WTC11 (cell line): ENCODE data around the gene SPNS1. TPM values are rescaled to one million over a fixed set of nuclear protein-coding genes. Genes with fewer than 3 reads are reported as not detected.

Experiments
- ATAC-seq: fragments of 200-7000 bp; cut with Tn5 transposase; 2 replicates; pipeline ENCODE4 v1.10.0; 2021; ENCODE audit warnings: mild to moderate bottlenecking, moderate library complexity
- CTCF ChIA-PET: fragments of 300-600 bp; sonication (Branson Sonifier 250); formaldehyde crosslinking; loops from one replicate; lab custom pipeline; 2021; ENCODE audit warnings: antibody characterized with exemption; lab: Charles Lee
- POLR2A ChIA-PET: fragments of 350-600 bp; sonication (Branson Sonifier 250); formaldehyde crosslinking; loops from one replicate; lab custom pipeline; 2021; ENCODE audit warnings: antibody characterized with exemption; lab: Charles Lee
- DNase-seq: peaks from one replicate; pipeline ENCODE4 v3.0.0; 2021; ENCODE audit warnings: low spot score
- H3K27ac Mint-ChIP-seq: 2 replicates; pipeline ENCODE4 v1.8.0; 2021; ENCODE audit warnings: mixed read lengths
- H3K27me3 Mint-ChIP-seq: 2 replicates; pipeline ENCODE4 v1.8.0; 2021; ENCODE audit warnings: low read depth, mild to moderate bottlenecking, moderate library complexity, mixed read lengths
- H3K36me3 Mint-ChIP-seq: 2 replicates; pipeline ENCODE4 v1.8.0; 2021; ENCODE audit warnings: mixed read lengths
- H3K4me1 Mint-ChIP-seq: 2 replicates; pipeline ENCODE4 v1.8.0; 2022; ENCODE audit warnings: mixed read lengths
- H3K4me3 Mint-ChIP-seq: 2 replicates; pipeline ENCODE4 v1.8.0; 2021; ENCODE audit warnings: mild to moderate bottlenecking, moderate library complexity, mixed read lengths
- H3K9me3 Mint-ChIP-seq: 2 replicates; pipeline ENCODE4 v1.8.0; 2021; ENCODE audit warnings: mixed read lengths
- ATF1 ChIP-seq: sonication (generic); formaldehyde crosslinking; IDR thresholded peaks from 2 replicates; pipeline ENCODE4 v1.8.1; 2023; ENCODE audit warnings: mild to moderate bottlenecking, moderate library complexity, missing genetic modification reagents
- CTCF ChIP-seq: fragments of 200-600 bp; IDR thresholded peaks from 2 replicates; pipeline ENCODE4 v1.8.0; 2022; ENCODE audit warnings: antibody characterized with exemption
- E2F1 ChIP-seq: sonication (generic); formaldehyde crosslinking; IDR thresholded peaks from 2 replicates; pipeline ENCODE4 v1.8.0; 2022; ENCODE audit warnings: mild to moderate bottlenecking, missing genetic modification reagents
- EMX1 ChIP-seq: fragments of 250-450 bp; sonication (Bioruptor Pico); IDR thresholded peaks from 2 replicates; pipeline ENCODE4 v1.8.0; 2021; ENCODE audit warnings: mild to moderate bottlenecking
- GTF2I ChIP-seq: fragments of 250-450 bp; sonication (Bioruptor Pico); conservative IDR thresholded peaks from 2 replicates; pipeline ENCODE4 v1.4.0; 2021; ENCODE audit warnings: mild to moderate bottlenecking
- KAT7 ChIP-seq: sonication (generic); formaldehyde crosslinking; IDR thresholded peaks from 2 replicates; pipeline ENCODE4 v1.8.1; 2023; ENCODE audit warnings: missing genetic modification reagents, mild to moderate bottlenecking, borderline replicate concordance
- NR3C1 ChIP-seq: sonication (generic); formaldehyde crosslinking; conservative IDR thresholded peaks from 2 replicates; pipeline ENCODE4 v1.8.1; 2023; ENCODE audit warnings: low read depth, mild to moderate bottlenecking, missing genetic modification reagents
- OVOL2 ChIP-seq: fragments of 250-450 bp; sonication (Bioruptor Pico); IDR thresholded peaks from 2 replicates; pipeline ENCODE4 v1.9.0; 2021; ENCODE audit warnings: mild to moderate bottlenecking, borderline replicate concordance
- PRRX2 ChIP-seq: fragments of 250-450 bp; sonication (Bioruptor Pico); IDR thresholded peaks from 2 replicates; pipeline ENCODE4 v1.8.0; 2021; ENCODE audit warnings: mild to moderate bottlenecking
- ZMAT4 ChIP-seq: fragments of 250-450 bp; sonication (Bioruptor Pico); IDR thresholded peaks from 2 replicates; pipeline ENCODE4 v1.9.0; 2021; ENCODE audit warnings: mild to moderate bottlenecking
- ZNF232 ChIP-seq: sonication (generic); formaldehyde crosslinking; IDR thresholded peaks from 2 replicates; pipeline ENCODE4 v1.8.0; 2022; ENCODE audit warnings: mild to moderate bottlenecking, missing genetic modification reagents
- ZNF281 ChIP-seq: sonication (generic); formaldehyde crosslinking; IDR thresholded peaks from 2 replicates; pipeline ENCODE4 v1.8.0; 2023; ENCODE audit warnings: mild to moderate bottlenecking, missing genetic modification reagents
- ZNF317 ChIP-seq: sonication (generic); formaldehyde crosslinking; IDR thresholded peaks from 2 replicates; pipeline ENCODE4 v1.8.1; 2023; ENCODE audit warnings: low read depth, mild to moderate bottlenecking, moderate library complexity, missing genetic modification reagents, borderline replicate concordance
- total RNA-seq: library from RNA; stranded (reverse); gene quantifications from 3 replicates; pipeline ENCODE4 v1.2.3, GENCODE V29; 2021
- TF ChIP-seq, protein P1 (sequence below): fragments of 250-450 bp; sonication (Bioruptor Pico); IDR thresholded peaks from 2 replicates; pipeline ENCODE4 v1.9.0; 2021; ENCODE audit warnings: mild to moderate bottlenecking
- TF ChIP-seq, protein P2 (sequence below): fragments of 250-450 bp; sonication (Bioruptor Pico); IDR thresholded peaks from 2 replicates; pipeline ENCODE4 v1.9.0; 2021; ENCODE audit warnings: mild to moderate bottlenecking, borderline replicate concordance
- TF ChIP-seq, protein P3 (sequence below): sonication (generic); formaldehyde crosslinking; IDR thresholded peaks from 2 replicates; pipeline ENCODE4 v1.8.1; 2023; ENCODE audit warnings: mild to moderate bottlenecking, missing genetic modification reagents
- TF ChIP-seq, protein P4 (sequence below): sonication (generic); formaldehyde crosslinking; IDR thresholded peaks from 2 replicates; pipeline ENCODE4 v1.8.0; 2022; ENCODE audit warnings: mild to moderate bottlenecking, missing genetic modification reagents

Gene SPNS1
- total RNA-seq, 1 experiment from 2014 or later, result 64.4 TPM

DNA sequence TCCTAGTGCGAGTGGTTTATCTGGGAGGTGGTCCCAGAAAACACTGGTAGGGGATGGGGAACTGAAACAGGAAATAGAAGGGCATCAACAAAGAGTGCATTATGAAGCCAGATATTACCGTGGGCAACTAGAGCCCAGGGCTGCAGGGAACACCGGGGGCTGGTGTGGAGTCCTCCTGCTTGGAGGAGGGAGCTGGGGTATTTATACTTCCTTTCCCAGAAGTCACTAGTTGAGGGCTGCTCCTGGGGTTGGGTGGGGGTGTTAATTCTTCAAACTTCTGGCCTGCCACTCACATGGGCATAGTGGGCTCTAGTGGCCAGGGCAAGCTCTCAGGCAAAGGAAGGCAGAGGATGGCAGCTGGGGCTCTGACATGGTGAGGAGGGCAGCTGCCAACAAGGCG, 25.0 kb downstream of the SPNS1 start (continued):
- TF ChIP-seq, protein P1, sequence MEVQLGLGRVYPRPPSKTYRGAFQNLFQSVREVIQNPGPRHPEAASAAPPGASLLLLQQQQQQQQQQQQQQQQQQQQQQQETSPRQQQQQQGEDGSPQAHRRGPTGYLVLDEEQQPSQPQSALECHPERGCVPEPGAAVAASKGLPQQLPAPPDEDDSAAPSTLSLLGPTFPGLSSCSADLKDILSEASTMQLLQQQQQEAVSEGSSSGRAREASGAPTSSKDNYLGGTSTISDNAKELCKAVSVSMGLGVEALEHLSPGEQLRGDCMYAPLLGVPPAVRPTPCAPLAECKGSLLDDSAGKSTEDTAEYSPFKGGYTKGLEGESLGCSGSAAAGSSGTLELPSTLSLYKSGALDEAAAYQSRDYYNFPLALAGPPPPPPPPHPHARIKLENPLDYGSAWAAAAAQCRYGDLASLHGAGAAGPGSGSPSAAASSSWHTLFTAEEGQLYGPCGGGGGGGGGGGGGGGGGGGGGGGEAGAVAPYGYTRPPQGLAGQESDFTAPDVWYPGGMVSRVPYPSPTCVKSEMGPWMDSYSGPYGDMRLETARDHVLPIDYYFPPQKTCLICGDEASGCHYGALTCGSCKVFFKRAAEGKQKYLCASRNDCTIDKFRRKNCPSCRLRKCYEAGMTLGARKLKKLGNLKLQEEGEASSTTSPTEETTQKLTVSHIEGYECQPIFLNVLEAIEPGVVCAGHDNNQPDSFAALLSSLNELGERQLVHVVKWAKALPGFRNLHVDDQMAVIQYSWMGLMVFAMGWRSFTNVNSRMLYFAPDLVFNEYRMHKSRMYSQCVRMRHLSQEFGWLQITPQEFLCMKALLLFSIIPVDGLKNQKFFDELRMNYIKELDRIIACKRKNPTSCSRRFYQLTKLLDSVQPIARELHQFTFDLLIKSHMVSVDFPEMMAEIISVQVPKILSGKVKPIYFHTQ (CRISPR knock-in tag), result no peak
- TF ChIP-seq, protein P2, sequence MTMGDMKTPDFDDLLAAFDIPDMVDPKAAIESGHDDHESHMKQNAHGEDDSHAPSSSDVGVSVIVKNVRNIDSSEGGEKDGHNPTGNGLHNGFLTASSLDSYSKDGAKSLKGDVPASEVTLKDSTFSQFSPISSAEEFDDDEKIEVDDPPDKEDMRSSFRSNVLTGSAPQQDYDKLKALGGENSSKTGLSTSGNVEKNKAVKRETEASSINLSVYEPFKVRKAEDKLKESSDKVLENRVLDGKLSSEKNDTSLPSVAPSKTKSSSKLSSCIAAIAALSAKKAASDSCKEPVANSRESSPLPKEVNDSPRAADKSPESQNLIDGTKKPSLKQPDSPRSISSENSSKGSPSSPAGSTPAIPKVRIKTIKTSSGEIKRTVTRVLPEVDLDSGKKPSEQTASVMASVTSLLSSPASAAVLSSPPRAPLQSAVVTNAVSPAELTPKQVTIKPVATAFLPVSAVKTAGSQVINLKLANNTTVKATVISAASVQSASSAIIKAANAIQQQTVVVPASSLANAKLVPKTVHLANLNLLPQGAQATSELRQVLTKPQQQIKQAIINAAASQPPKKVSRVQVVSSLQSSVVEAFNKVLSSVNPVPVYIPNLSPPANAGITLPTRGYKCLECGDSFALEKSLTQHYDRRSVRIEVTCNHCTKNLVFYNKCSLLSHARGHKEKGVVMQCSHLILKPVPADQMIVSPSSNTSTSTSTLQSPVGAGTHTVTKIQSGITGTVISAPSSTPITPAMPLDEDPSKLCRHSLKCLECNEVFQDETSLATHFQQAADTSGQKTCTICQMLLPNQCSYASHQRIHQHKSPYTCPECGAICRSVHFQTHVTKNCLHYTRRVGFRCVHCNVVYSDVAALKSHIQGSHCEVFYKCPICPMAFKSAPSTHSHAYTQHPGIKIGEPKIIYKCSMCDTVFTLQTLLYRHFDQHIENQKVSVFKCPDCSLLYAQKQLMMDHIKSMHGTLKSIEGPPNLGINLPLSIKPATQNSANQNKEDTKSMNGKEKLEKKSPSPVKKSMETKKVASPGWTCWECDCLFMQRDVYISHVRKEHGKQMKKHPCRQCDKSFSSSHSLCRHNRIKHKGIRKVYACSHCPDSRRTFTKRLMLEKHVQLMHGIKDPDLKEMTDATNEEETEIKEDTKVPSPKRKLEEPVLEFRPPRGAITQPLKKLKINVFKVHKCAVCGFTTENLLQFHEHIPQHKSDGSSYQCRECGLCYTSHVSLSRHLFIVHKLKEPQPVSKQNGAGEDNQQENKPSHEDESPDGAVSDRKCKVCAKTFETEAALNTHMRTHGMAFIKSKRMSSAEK (CRISPR knock-in tag), result no peak
- TF ChIP-seq, all 79 proteins: peak for 0

DNA sequence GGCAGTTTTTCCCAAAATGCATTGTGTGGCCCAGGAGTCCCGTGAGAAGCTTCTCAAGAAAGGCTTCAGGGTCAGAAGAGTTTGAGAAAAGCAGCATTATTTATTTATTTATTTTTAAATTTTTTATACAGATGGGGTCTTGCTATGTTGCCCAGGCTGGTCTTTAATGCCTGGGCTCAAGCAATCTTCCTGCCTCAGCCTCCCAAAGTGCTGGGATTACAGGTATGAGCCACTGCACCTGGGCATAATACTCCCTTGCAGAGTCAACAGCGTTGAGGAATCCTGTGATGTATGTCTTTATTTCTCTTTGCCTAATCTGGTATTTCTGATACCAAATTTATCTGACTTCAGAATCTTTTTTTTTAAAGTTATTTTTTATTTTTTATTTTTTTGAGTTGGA, 25.4 kb downstream of the SPNS1 start:
- no peak for ATAC-seq
- CTCF ChIA-PET, result interaction anchor here (0.6 to 1.8 kb wide), 3 partner anchors 11 to 34 kb away, joined by 3 to 8 read pairs (median 3); no protein-coding TSS in a partner anchor
- TF ChIP-seq NR3C1, result no peak
- no peak for TF ChIP-seq OVOL2 (CRISPR knock-in tag)
- TF ChIP-seq EMX1 (CRISPR knock-in tag), result no peak
- TF ChIP-seq ATF1 (CRISPR knock-in tag), result no peak
- no peak for TF ChIP-seq ZNF232 (CRISPR knock-in tag)
- TF ChIP-seq ZNF281 (CRISPR knock-in tag), result no peak
- TF ChIP-seq GTF2I (CRISPR knock-in tag), result no peak
- TF ChIP-seq, protein P3, sequence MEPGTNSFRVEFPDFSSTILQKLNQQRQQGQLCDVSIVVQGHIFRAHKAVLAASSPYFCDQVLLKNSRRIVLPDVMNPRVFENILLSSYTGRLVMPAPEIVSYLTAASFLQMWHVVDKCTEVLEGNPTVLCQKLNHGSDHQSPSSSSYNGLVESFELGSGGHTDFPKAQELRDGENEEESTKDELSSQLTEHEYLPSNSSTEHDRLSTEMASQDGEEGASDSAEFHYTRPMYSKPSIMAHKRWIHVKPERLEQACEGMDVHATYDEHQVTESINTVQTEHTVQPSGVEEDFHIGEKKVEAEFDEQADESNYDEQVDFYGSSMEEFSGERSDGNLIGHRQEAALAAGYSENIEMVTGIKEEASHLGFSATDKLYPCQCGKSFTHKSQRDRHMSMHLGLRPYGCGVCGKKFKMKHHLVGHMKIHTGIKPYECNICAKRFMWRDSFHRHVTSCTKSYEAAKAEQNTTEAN (CRISPR knock-in tag), result no peak
- TF ChIP-seq, protein P4, sequence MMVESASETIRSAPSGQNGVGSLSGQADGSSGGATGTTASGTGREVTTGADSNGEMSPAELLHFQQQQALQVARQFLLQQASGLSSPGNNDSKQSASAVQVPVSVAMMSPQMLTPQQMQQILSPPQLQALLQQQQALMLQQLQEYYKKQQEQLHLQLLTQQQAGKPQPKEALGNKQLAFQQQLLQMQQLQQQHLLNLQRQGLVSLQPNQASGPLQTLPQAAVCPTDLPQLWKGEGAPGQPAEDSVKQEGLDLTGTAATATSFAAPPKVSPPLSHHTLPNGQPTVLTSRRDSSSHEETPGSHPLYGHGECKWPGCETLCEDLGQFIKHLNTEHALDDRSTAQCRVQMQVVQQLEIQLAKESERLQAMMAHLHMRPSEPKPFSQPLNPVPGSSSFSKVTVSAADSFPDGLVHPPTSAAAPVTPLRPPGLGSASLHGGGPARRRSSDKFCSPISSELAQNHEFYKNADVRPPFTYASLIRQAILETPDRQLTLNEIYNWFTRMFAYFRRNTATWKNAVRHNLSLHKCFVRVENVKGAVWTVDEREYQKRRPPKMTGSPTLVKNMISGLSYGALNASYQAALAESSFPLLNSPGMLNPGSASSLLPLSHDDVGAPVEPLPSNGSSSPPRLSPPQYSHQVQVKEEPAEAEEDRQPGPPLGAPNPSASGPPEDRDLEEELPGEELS (CRISPR knock-in tag), result no peak
- TF ChIP-seq E2F1, result no peak
- no peak for TF ChIP-seq KAT7 (CRISPR knock-in tag)
- TF ChIP-seq PRRX2 (CRISPR knock-in tag), result no peak
- TF ChIP-seq ZMAT4 (CRISPR knock-in tag), result no peak
- no peak for TF ChIP-seq ZNF317 (CRISPR knock-in tag)
- TF ChIP-seq CTCF, result no peak

More for the DNA sequence above, 25.4 kb downstream of the SPNS1 start:
- DNase-seq, result no peak
- Mint-ChIP-seq H3K4me1 (no peaks in the 10 kb centered on the region), H3K9me3 (no peaks in the 10 kb centered on the region), H3K4me3 (no peak overlapping the region), H3K27ac (no peak overlapping the region), H3K36me3 (no peaks in the 10 kb centered on the region), H3K27me3 (peaks cover 12% of the 10 kb centered on the region; the same call in 1 of the 2 replicates)
- POLR2A ChIA-PET, result no interaction called here
